ENCODE measurements around the gene HDAC4. TPM values are rescaled to one million over a fixed set of nuclear protein-coding genes. Genes with fewer than 3 reads are reported as not detected.

The HDAC4 gene
- total RNA-seq, 6 experiments from 2014 or later: 7.4 to 13.0 (median 9.5) TPM

DNA sequence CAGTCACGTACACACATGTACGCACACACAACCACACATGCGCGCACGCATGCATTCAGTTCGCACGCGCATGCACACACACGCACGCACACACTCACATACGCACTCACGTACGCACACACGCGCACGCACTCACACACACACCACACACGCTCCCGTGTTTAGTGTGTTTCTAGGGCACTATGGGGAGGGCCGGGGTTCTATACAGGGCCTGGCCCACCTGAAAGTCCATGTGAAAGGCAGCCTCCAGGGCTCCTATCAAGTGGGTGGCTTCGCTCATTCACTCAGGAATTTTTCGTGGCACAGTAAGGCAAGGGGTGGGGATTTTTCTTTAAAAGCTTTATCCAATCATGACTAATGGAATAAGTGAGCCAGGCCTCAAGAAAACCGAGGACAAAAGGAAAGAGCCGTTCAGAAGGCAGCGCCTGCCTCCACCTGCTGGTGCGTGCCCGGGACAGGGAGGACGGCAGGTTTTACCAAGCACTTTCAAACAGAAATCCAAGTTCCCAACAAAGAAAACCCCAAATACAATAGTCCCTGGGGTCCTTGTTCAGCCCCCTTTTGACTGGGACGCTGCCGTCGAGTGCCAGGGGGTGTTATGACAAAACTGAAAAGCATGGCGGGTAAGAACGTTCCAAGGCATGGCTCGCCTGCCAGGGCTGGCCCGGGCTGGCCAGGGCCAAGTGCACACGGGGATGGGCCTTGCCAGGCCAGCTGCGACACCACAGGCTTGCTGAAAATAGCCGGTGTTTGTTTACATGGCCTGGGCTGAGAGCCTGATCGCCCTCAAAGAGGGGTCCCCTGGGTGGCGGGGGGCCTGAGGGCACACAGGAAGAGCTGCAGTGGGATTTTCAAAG lies 110.0 kb downstream of the HDAC4 start:
- no peak for DNase-seq
- TF ChIP-seq, protein P1, sequence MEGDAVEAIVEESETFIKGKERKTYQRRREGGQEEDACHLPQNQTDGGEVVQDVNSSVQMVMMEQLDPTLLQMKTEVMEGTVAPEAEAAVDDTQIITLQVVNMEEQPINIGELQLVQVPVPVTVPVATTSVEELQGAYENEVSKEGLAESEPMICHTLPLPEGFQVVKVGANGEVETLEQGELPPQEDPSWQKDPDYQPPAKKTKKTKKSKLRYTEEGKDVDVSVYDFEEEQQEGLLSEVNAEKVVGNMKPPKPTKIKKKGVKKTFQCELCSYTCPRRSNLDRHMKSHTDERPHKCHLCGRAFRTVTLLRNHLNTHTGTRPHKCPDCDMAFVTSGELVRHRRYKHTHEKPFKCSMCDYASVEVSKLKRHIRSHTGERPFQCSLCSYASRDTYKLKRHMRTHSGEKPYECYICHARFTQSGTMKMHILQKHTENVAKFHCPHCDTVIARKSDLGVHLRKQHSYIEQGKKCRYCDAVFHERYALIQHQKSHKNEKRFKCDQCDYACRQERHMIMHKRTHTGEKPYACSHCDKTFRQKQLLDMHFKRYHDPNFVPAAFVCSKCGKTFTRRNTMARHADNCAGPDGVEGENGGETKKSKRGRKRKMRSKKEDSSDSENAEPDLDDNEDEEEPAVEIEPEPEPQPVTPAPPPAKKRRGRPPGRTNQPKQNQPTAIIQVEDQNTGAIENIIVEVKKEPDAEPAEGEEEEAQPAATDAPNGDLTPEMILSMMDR (IDR thresholded peaks at IDR 0.05): no peak
- no peaks in the 10 kb centered on the region for H3K36me3 Mint-ChIP-seq (ENCODE audit: low read depth)
- peaks cover 4% of the 10 kb centered on the region; the same call in 1 of the 2 replicates for H3K27me3 Mint-ChIP-seq (ENCODE audit: insufficient read depth)
- no peak overlapping the region for H3K27ac Mint-ChIP-seq
- peaks cover 28% of the 10 kb centered on the region; the same call in 1 of the 2 replicates for H3K4me1 Mint-ChIP-seq (ENCODE audit: low read depth)
- no peak overlapping the region for H3K4me3 Mint-ChIP-seq
- no peaks in the 10 kb centered on the region for H3K9me3 Mint-ChIP-seq

DNA sequence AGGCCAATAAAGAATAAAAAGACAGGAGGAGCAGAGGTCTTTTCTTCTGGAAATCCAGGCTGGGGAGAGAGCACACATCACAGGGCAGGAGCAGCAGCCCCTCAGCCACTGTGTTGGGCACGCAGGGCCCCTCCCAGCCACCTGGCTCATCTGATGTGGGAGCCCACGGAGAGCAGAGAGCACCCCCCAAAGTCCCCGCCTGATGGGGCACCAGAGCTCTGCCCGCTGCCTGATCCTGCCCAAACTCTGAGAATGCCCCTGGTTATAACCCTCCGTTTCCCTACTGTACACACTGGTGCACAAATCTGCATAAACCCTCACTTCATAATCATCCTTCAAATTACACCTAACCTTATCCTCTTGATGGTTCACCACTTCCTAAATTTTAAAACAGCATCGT lies 111.3 kb downstream of the HDAC4 start:
- Mint-ChIP-seq H3K4me1 (ENCODE audit: low read depth) (peaks cover 28% of the 10 kb centered on the region; the same call in 1 of the 2 replicates), H3K27ac (no peak overlapping the region), H3K4me3 (no peak overlapping the region), H3K27me3 (ENCODE audit: insufficient read depth) (peaks cover 4% of the 10 kb centered on the region; the same call in 1 of the 2 replicates), H3K36me3 (ENCODE audit: low read depth) (no peaks in the 10 kb centered on the region), H3K9me3 (no peaks in the 10 kb centered on the region)
- TF ChIP-seq, protein P1 (IDR thresholded peaks at IDR 0.05): no peak
- DNase-seq: no peak

DNA sequence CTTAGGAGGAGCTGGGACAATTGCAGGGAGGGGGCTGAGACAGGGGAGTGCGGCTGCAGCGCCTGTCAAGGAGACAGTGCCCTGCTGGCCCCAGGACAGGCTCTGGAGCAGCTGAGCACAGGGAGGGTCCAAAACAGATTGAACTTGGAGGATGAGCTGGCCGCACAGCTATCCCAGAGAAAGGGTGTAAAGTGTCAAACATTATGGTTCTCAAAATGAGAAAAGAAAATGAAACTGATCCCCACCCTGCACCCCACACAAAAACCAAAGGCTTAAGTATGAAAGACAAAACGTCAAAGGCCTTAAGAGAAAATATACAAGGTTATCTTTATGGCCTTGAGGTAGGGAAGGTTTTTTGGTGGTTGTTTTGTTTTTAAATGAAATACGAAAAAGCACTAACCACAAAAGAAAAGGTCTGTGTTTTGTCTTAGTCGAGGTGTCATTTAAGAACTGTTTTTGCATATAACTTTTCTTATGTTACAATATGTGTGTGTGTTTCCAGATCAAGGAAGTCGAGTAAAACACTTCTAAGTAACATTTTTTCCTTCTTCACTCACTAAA lies 111.8 kb downstream of the HDAC4 start:
- no peak overlapping the region for H3K27ac Mint-ChIP-seq
- DNase-seq: no peak
- peaks cover 28% of the 10 kb centered on the region; the same call in 1 of the 2 replicates for H3K4me1 Mint-ChIP-seq (ENCODE audit: low read depth)
- no peaks in the 10 kb centered on the region for H3K36me3 Mint-ChIP-seq (ENCODE audit: low read depth)
- TF ChIP-seq, protein P1 (IDR thresholded peaks at IDR 0.05): no peak
- H3K4me3 Mint-ChIP-seq: peak overlapping the region; percentile 31; the same call in 1 of the 2 replicates
- H3K27me3 Mint-ChIP-seq (ENCODE audit: insufficient read depth): peaks cover 4% of the 10 kb centered on the region; the same call in 1 of the 2 replicates
- no peaks in the 10 kb centered on the region for H3K9me3 Mint-ChIP-seq

DNA sequence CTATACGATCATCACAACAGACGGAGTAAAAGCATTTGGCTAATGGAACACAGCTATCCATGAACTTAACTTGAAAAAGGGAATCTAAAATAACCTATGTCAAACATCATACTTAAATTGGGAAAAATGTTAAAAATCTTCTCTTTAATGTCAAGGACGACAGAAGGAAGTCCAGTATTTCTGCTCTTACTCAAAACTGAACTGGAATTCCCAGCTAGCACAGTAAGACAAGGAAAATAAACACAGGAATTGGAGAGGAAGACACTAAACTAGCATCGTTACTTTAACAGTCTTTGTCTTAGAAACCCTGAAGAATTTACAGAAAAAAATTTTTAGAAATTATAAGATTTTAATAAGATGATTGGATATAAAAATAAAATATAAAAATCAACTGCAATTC lies 112.6 kb downstream of the HDAC4 start:
- Mint-ChIP-seq H3K36me3 (ENCODE audit: low read depth) (no peaks in the 10 kb centered on the region), H3K27me3 (ENCODE audit: insufficient read depth) (peaks cover 4% of the 10 kb centered on the region; the same call in 1 of the 2 replicates), H3K27ac (no peak overlapping the region), H3K4me1 (ENCODE audit: low read depth) (peaks cover 28% of the 10 kb centered on the region; the same call in 1 of the 2 replicates), H3K9me3 (no peaks in the 10 kb centered on the region), H3K4me3 (no peak overlapping the region)
- TF ChIP-seq, protein P1 (IDR thresholded peaks at IDR 0.05): no peak
- DNase-seq: no peak

DNA sequence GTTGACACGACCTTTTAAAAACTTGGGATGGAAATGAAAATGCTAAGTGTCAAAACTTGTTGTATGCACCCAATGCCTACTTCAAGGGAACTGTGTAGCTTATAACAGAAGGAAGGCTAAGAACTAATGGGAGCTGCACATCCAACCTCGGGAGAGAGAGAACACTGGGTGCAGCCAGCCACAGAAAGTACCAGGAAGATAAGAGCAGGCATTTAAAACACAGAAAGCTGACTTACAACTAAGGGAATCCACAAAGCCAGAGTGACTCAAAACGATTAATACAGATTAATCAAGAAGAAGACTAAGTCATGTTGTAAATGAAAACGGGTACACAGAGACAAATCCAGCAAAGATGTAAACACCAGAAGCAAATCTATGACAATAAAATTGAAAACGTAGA lies 113.4 kb downstream of the HDAC4 start:
- DNase-seq: no peak
- H3K4me1 Mint-ChIP-seq (ENCODE audit: low read depth): peaks cover 28% of the 10 kb centered on the region; the same call in 1 of the 2 replicates
- TF ChIP-seq, protein P1 (IDR thresholded peaks at IDR 0.05): no peak
- no peak overlapping the region for H3K4me3 Mint-ChIP-seq
- H3K9me3 Mint-ChIP-seq: no peaks in the 10 kb centered on the region
- H3K36me3 Mint-ChIP-seq (ENCODE audit: low read depth): no peaks in the 10 kb centered on the region
- H3K27ac Mint-ChIP-seq: no peak overlapping the region
- peaks cover 4% of the 10 kb centered on the region; the same call in 1 of the 2 replicates for H3K27me3 Mint-ChIP-seq (ENCODE audit: insufficient read depth)
